Right cardiac atrium (tissue), 5 donors: ENCODE results near the gene APOBEC3B. TPM values are rescaled to one million over a fixed set of nuclear protein-coding genes. Genes with fewer than 3 reads are reported as not detected.
"Not testable (repeated sequence)": the region's sequence is repeated elsewhere in the genome, so short reads cannot be mapped to it uniquely, and the experiment has no call there.

Source experiments
- ATAC-seq, 2 donors: fragments of 200-7000 bp; cut with Tn5 transposase; one replicate each; pipeline versions ENCODE4 v1.8.0 to v1.9.1; 2020; ENCODE audit warnings: moderate library complexity in 2 of 2, mild to moderate bottlenecking in 1 of 2
- DNase-seq, 3 donors: peaks; one replicate each; pipeline ENCODE4 v3.0.0-alpha.2; 2020
- H3K27ac ChIP-seq: one replicate; pipeline ENCODE4 v1.5.1; 2013; ENCODE audit warnings: mild to moderate bottlenecking, low read length, control low read depth, moderate library complexity
- H3K27me3 ChIP-seq: one replicate; pipeline ENCODE4 v1.6.1; 2013; ENCODE audit not compliant: control insufficient read depth, insufficient read depth
- H3K4me1 ChIP-seq: one replicate; pipeline ENCODE4 v1.6.1; 2013; ENCODE audit warnings: low read length; ENCODE audit not compliant: control insufficient read depth, insufficient read depth
- H3K4me3 ChIP-seq: one replicate; pipeline ENCODE4 v1.5.1; 2013; ENCODE audit warnings: low read length, control low read depth
- H3K9me3 ChIP-seq: one replicate; pipeline ENCODE4 v1.6.1; 2013; ENCODE audit warnings: low read length; ENCODE audit not compliant: control insufficient read depth
- WGBS: extraction: QIAGEN DNeasy Blood & Tissue Kit; methylation state at CpG from one replicate; pipeline ENCODE4 v1.1.7; 2013; 5-methylcytosine and 5-hydroxymethylcytosine counted together
- intact Hi-C, 4 donors: fragments of 100-400 bp; cut with DNase I; formaldehyde crosslinking; loops; one replicate each; pipeline versions ENCODE4 v1.11.0 to v1.14.0; 2022 to 2023
- polyA plus RNA-seq: library from polyadenylated mRNA; stranded (reverse); fragments of 200-250 nt; gene quantifications from one replicate; pipeline ENCODE4 v1.2.3, GENCODE V29; 2013
- total RNA-seq, 4 donors: library from RNA; stranded (reverse); fragmentation: NEBNext Ultra II Directional; extraction: Animal tissue kit (Norgen Biotek cat#: 25700); gene quantifications; one replicate each; pipeline ENCODE4 v1.2.1, GENCODE V29; 2021
- donor health status: healthy with polysubstance abuse.
- donor health status: DM: no; HTN: yes; CAD: no.
- donor health status: DM: no; HTN: no; CAD: no.
- donor health status: DM: no; HTN: yes; CAD: no; lungs with severe emphysema.
- donor health status: DM: yes; HTN: yes; CAD: no.

The APOBEC3B gene
- total and polyA plus RNA-seq, 5 donors = 1.3 to 2.6 (median 1.8) TPM

- no peaks in the 10 kb centered on the region for H3K27me3 ChIP-seq
- WGBS = 32% methylated on average over 8 of the region's 8 CpGs
- intact Hi-C loops = no loop called here
- DNase-seq (no peak), ATAC-seq (no peak)
- no peak overlapping the region for H3K4me3 ChIP-seq
- H3K27ac ChIP-seq = no peak overlapping the region
- H3K4me1 ChIP-seq = no peaks in the 10 kb centered on the region
- no peaks in the 10 kb centered on the region for H3K9me3 ChIP-seq
Measured at GRCh38 chr22:38970551-38970950, 11.6 kb upstream of the APOBEC3B start.

- H3K27ac ChIP-seq = no peak overlapping the region
- H3K4me3 ChIP-seq = no peak overlapping the region
- H3K4me1 ChIP-seq = no peaks in the 10 kb centered on the region
- intact Hi-C loops = no loop called here
- 80% methylated on average over 5 of the region's 5 CpGs for WGBS
- no peaks in the 10 kb centered on the region for H3K27me3 ChIP-seq
- H3K9me3 ChIP-seq = no peaks in the 10 kb centered on the region
- DNase-seq (peak in 1 of 3 donors; percentile 41), ATAC-seq (no peak)
Measured at GRCh38 chr22:38971202-38971601, 10.9 kb upstream of the APOBEC3B start.

- WGBS = 85% methylated on average over 3 of the region's 3 CpGs
- DNase-seq (no peak), ATAC-seq (no peak)
- H3K27ac ChIP-seq = no peak overlapping the region
- no peaks in the 10 kb centered on the region for H3K9me3 ChIP-seq
- H3K4me1 ChIP-seq = no peaks in the 10 kb centered on the region
- H3K27me3 ChIP-seq = no peaks in the 10 kb centered on the region
- intact Hi-C loops = no loop called here
- no peak overlapping the region for H3K4me3 ChIP-seq
Measured at GRCh38 chr22:38971791-38972190, 10.4 kb upstream of the APOBEC3B start.

DNA sequence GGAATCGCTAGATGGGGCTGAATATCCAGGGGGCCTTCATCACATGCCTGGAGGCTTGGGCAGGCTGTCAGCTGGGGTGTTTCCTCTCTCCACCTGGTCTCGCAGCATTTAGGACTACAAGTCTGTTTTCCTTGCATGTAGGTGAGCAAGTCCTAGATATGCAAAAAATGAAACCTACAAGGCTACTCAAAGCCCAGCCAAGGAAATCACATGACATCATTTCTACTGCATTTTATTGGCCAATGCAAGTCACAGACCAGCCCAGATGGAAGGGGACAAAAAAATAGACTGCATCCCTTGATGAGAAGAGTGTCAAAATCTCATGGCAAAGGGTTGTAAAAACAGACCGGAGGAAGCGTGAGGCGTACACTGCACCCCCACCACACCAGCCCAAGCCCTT is 9.6 kb upstream of the APOBEC3B start:
- ATAC-seq = no peak
- H3K9me3 ChIP-seq = no peaks in the 10 kb centered on the region
- no peaks in the 10 kb centered on the region for H3K27me3 ChIP-seq
- no peaks in the 10 kb centered on the region for H3K4me1 ChIP-seq
- intact Hi-C loops = no loop called here
- no peak overlapping the region for H3K27ac ChIP-seq
- no peak overlapping the region for H3K4me3 ChIP-seq
- 78% methylated on average over 5 of the region's 5 CpGs for WGBS
- DNase-seq = peak in 1 of 3 donors; percentile 6

GRCh38 chr22:38973289-38974169 is 8.6 kb upstream of the APOBEC3B start:
- 48% methylated on average over 15 of the region's 15 CpGs for WGBS
- H3K4me3 ChIP-seq = no peak overlapping the region
- H3K4me1 ChIP-seq = no peaks in the 10 kb centered on the region
- H3K27me3 ChIP-seq = no peaks in the 10 kb centered on the region
- no peak overlapping the region for H3K27ac ChIP-seq
- peak in 1 of 2 donors; percentile 58 for ATAC-seq
- H3K9me3 ChIP-seq = no peaks in the 10 kb centered on the region
- no peak for DNase-seq
- intact Hi-C loops = no loop called here

- intact Hi-C loops = no loop called here
- no peak for DNase-seq
- no peaks in the 10 kb centered on the region for H3K4me1 ChIP-seq
- no peak overlapping the region for H3K4me3 ChIP-seq
- WGBS = 76% methylated on average over 18 of the region's 18 CpGs
- H3K27me3 ChIP-seq = no peaks in the 10 kb centered on the region
- no peak overlapping the region for H3K27ac ChIP-seq
- no peak for ATAC-seq
- H3K9me3 ChIP-seq = no peaks in the 10 kb centered on the region
Measured at GRCh38 chr22:38974170-38974825, 7.8 kb upstream of the APOBEC3B start.

- Histone ChIP-seq H3K4me1 (no peaks in the 10 kb centered on the region), H3K27ac (no peak overlapping the region), H3K27me3 (no peaks in the 10 kb centered on the region), H3K4me3 (no peak overlapping the region), H3K9me3 (no peaks in the 10 kb centered on the region)
- ATAC-seq = no peak
- DNase-seq = no peak
- WGBS = 89% methylated on average over 7 of the region's 7 CpGs
- intact Hi-C loops = no loop called here
Measured at GRCh38 chr22:38974826-38975175, 7.3 kb upstream of the APOBEC3B start.

GRCh38 chr22:38977289-38977688 is 4.9 kb upstream of the APOBEC3B start:
- H3K9me3 ChIP-seq, H3K27me3 ChIP-seq, H3K27ac ChIP-seq, H3K4me3 ChIP-seq, H3K4me1 ChIP-seq, intact Hi-C loops, DNase-seq, ATAC-seq: not testable (repeated sequence)
- 96% methylated on average over 4 of the region's 4 CpGs for WGBS

GRCh38 chr22:38980587-38980986 is 1.6 kb upstream of the APOBEC3B start:
- ATAC-seq, intact Hi-C loops: not testable (repeated sequence)

GRCh38 chr22:38981005-38981991 is 849 bp upstream of the APOBEC3B start:
- 21% methylated on average over 27 of the region's 27 CpGs for WGBS
- no peak overlapping the region for H3K27ac ChIP-seq
- peak in 1 of 2 donors; percentile 45 for ATAC-seq

More at GRCh38 chr22:38980587-38980986, 1.6 kb upstream of the APOBEC3B start:
- not testable (repeated sequence) for H3K27me3 ChIP-seq, DNase-seq, H3K4me1 ChIP-seq, H3K9me3 ChIP-seq, H3K4me3 ChIP-seq, H3K27ac ChIP-seq
- 81% methylated on average over 10 of the region's 10 CpGs for WGBS

More at GRCh38 chr22:38981005-38981991, 849 bp upstream of the APOBEC3B start:
- H3K4me1 ChIP-seq = no peaks in the 10 kb centered on the region
- DNase-seq = no peak
- peak overlapping the region; percentile 52 for H3K4me3 ChIP-seq
- intact Hi-C loops = no loop called here
- H3K9me3 ChIP-seq = no peaks in the 10 kb centered on the region
- H3K27me3 ChIP-seq = no peaks in the 10 kb centered on the region
